Gastrocnemius medialis (tissue), 4 donors: ENCODE data around the gene RNF144A.

Experiments used
- POLR2A ChIP-seq, 2 donors: fragments of 450-650 bp; IDR thresholded peaks; one replicate each; pipeline ENCODE4 v1.6.1; 2017; ENCODE audit warnings: antibody characterized with exemption in 2 of 2, mild to moderate bottlenecking in 2 of 2, moderate library complexity in 2 of 2
- TF ChIP-seq, protein P1 (sequence below), 5 experiments: fragments of 450-650 bp in 3 of 5; fragments of 200-600 bp in 2 of 5; sonication (generic) in 2 of 5; IDR thresholded peaks in 4 of 5; conservative IDR thresholded peaks in 1 of 5; 1 replicate in 4 of 5; 2 replicates in 1 of 5; pipeline ENCODE4 v1.5.1; 2016 to 2019; ENCODE audit warnings: antibody characterized with exemption in 5 of 5, mild to moderate bottlenecking in 3 of 5, moderate library complexity in 3 of 5

GRCh38 chr2:6965071-6965795 is 48.0 kb downstream of the RNF144A start:
- TF ChIP-seq, protein P1, sequence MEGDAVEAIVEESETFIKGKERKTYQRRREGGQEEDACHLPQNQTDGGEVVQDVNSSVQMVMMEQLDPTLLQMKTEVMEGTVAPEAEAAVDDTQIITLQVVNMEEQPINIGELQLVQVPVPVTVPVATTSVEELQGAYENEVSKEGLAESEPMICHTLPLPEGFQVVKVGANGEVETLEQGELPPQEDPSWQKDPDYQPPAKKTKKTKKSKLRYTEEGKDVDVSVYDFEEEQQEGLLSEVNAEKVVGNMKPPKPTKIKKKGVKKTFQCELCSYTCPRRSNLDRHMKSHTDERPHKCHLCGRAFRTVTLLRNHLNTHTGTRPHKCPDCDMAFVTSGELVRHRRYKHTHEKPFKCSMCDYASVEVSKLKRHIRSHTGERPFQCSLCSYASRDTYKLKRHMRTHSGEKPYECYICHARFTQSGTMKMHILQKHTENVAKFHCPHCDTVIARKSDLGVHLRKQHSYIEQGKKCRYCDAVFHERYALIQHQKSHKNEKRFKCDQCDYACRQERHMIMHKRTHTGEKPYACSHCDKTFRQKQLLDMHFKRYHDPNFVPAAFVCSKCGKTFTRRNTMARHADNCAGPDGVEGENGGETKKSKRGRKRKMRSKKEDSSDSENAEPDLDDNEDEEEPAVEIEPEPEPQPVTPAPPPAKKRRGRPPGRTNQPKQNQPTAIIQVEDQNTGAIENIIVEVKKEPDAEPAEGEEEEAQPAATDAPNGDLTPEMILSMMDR (IDR thresholded peaks at IDR 0.05 in 4 of 5, conservative IDR thresholded peaks at IDR 0.05 in 1 of 5) = no peak
- TF ChIP-seq POLR2A (IDR thresholded peaks at IDR 0.05) = no peak
